Lower leg skin (tissue), 3 donors: Measurements from ENCODE around the gene IKBKG.

Experiments used
- POLR2A ChIP-seq, 2 donors: fragments of 450-650 bp; IDR thresholded peaks; one replicate each; pipeline ENCODE4 v1.6.1; 2016 to 2017; ENCODE audit warnings: antibody characterized with exemption in 2 of 2, mild to moderate bottlenecking in 1 of 2, moderate library complexity in 1 of 2
- TF ChIP-seq, protein P1 (sequence below), 3 donors: fragments of 450-650 bp; IDR thresholded peaks; one replicate each; pipeline ENCODE4 v1.5.1; 2016; ENCODE audit warnings: antibody characterized with exemption in 3 of 3, mild to moderate bottlenecking in 3 of 3, moderate library complexity in 2 of 3

DNA sequence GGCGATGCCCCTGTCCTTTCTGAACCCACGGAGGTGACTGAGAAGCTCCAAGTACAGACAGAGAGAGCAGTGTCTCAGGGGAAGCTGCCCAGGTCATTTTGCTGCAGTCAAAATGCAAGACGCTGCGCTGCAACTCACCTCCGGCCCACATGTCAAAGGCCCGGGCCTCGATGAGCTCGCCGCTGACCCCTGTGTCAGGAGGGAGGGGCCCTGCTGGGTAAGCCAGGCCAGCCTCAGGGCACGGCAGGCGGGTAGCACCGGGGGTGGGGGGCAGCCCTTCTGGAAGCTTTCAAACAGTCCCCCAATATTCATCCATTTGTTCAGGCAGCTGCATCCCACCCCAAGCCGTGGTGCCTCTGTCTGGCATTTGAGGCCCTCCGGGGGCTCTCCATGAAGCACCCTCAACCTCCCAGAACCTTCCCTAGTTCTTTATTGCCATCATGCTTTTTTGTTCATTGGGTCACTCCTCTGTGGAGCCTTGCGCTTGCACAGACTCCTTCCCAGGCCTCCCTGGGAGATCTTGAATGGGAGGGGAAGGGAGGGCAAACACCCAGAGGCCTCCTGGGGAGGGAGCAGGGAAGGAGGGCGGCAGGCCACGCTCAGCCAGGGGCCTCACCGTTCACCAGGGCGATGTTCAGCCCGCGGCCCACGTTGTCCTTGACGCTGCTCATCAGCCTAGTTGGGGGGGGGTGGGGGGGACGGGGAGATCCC is 39.6 kb upstream of the IKBKG start:
- TF ChIP-seq POLR2A (IDR thresholded peaks at IDR 0.05) = no peak
- TF ChIP-seq, protein P1, sequence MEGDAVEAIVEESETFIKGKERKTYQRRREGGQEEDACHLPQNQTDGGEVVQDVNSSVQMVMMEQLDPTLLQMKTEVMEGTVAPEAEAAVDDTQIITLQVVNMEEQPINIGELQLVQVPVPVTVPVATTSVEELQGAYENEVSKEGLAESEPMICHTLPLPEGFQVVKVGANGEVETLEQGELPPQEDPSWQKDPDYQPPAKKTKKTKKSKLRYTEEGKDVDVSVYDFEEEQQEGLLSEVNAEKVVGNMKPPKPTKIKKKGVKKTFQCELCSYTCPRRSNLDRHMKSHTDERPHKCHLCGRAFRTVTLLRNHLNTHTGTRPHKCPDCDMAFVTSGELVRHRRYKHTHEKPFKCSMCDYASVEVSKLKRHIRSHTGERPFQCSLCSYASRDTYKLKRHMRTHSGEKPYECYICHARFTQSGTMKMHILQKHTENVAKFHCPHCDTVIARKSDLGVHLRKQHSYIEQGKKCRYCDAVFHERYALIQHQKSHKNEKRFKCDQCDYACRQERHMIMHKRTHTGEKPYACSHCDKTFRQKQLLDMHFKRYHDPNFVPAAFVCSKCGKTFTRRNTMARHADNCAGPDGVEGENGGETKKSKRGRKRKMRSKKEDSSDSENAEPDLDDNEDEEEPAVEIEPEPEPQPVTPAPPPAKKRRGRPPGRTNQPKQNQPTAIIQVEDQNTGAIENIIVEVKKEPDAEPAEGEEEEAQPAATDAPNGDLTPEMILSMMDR (IDR thresholded peaks at IDR 0.05) = no peak
